C4-2B (cell line): ENCODE results near the gene JAK1.

Source experiments
- CTCF ChIP-seq: fragments of 450-650 bp; conservative IDR thresholded peaks from 2 replicates; pipeline ENCODE4 v1.5.1; 2017; ENCODE audit warnings: mild to moderate bottlenecking
- ZFX ChIP-seq: fragments of 450-650 bp; IDR thresholded peaks from 2 replicates; pipeline ENCODE4 v1.6.1; 2017

GRCh38 chr1:64845831-64846425 is 120.4 kb downstream of the JAK1 start:
- TF ChIP-seq CTCF, result no peak
- no peak for TF ChIP-seq ZFX
